T47D (cell line): Measurements from ENCODE around the gene GABRP.
"Not testable (repeated sequence)": the region's sequence is repeated elsewhere in the genome, so short reads cannot be mapped to it uniquely, and the experiment has no call there.

Source experiments
- DNase-seq, 2 experiments: peaks; one replicate each; pipeline versions ENCODE4 v3.0.0 to v3.0.0-alpha.2; 2011 to 2012; ENCODE audit warnings: low read depth in 1 of 2, low spot score in 1 of 2
- JUND ChIP-seq: IDR thresholded peaks from 2 replicates; pipeline ENCODE4 v1.6.1; 2012; ENCODE audit warnings: low read depth
- in situ Hi-C: cut with HindIII; loops from 2 replicates; pipeline ENCODE4 v1.10.0; 2016; ENCODE audit warnings: low sequenced_read_pairs, low pct_unique_long_range_greater_than_20kb

GABRP gene

DNA sequence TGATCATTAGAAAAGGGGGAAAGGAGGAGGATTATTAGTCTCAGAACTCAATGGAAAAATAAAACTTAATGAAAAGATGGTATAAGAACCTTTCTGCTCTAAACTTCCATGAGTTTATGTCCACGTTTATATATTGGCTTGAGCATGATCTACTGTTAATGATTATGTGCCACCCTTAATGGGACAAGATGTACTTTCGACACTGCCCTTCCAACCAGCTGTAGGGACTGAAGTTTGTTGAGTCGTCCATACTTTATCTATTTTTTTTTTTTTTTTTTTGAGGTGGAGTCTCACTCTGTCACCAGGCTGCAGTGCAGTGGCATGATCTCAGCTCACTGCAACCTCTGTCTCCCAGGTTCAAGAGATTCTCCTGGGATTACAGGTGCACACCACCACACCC, 25.0 kb upstream of the GABRP start:
- in situ Hi-C loops, result no loop called here
- no peak for DNase-seq
- no peak for TF ChIP-seq JUND

DNA sequence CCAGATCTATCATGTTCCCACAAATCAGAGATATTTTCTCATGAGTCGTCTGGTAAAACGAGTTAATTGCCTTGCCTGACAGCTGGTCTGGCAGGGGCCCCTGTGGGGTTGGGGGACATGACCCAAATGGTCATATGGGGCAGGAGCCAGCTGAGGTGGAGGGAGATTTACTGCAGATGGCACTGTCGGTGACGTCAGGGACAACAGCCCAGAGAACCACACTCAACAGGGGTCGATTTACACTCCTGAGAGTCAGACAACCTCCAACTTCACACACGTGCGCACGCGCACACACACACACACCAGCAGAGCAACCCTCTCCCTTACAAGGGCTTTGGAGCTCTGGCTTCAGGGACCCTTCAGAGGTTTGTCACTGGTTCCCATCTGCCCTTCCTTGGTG, 23.4 kb upstream of the GABRP start:
- no peak for DNase-seq
- TF ChIP-seq JUND, result no peak
- in situ Hi-C loops, result no loop called here

DNA sequence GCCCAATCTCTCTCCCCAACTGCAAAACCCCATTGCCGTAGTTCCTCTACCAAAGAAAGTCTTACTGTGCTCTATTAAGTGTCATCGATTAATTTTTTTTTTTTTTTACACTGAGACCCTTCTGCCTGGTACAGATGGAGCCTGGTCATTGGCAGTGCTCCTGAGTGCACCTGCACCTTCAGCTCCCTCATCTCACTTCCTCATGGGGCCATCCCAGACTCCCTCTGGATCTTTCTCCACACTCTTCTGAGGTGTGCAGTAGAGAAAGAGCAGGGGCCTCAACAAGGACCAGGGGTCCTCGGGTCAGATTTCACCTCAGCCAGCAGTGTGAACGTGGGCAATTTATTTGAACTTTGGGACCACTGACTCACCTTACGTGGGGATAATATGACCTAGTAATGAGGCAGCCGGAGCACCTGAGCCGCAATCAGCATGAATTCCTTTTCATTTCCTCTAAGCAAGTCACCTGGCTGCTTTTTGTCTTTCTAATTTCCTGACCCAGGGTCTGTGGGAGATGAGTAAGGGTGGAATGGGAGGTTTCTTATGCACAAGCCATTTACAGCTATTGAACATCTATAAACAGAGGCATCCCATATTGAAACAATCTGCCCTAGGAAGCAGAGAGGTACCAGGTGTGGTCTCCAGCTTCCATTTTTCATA, 22.3 kb upstream of the GABRP start:
- in situ Hi-C loops, result no loop called here
- TF ChIP-seq JUND, result no peak
- DNase-seq, result no peak

DNA sequence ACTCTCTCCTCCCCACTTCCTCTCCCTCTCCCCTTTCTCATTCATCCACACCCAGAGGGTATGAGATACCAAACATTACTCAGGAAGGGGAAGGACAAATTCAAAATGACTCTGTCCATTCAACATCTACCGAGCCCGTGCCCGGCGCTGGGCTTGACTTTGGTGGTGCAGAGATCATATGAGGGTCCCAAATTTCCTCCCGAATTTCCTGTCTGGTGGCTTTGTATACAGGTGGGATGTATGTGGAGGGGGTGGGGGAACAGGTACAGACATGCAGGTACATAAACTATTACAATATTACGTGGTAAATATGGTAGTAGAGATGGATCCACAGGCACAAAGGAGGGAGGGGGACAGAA, 21.8 kb upstream of the GABRP start:
- no peak for DNase-seq
- in situ Hi-C loops, result no loop called here
- TF ChIP-seq JUND, result no peak

DNA sequence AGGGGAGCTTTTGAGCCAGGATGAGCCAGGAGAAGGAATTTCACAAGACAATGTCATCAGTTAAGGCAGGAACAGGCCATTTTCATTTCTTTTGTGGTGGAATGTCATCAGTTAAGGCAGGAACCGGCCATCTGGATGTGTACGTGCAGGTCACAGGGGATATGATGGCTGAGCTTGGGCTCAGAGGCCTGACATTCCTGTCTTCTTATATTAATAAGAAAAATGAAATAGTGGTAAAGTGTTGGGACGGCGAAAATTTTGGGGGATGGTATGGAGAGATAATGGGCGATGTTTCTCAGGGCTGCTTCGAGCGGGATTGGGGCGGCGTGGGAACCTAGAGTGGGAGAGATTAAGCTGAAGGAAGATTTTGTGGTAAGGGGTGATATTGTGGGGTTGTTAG, 21.2 kb upstream of the GABRP start:
- in situ Hi-C loops, DNase-seq: not testable (repeated sequence)

DNA sequence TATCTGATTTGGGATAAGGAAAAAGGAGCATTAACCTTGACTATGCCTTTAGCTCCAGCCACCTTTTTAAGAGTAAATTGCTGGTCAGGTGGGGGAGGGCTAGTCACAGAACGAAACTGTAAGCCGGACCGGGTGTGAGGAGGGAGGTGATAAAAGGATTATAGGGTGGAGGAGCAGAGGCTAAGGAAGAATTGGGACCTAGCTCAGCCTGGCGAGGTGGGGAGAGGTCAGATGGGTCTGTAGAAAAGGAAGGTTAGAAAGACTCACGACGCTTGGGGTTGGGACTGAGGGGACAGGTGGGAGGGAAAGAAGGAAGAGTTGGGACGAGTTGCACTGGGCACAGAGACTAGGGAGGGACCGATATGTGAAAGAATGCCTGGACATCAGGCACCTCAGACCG, 17.7 kb upstream of the GABRP start:
- DNase-seq, in situ Hi-C loops: not testable (repeated sequence)

DNA sequence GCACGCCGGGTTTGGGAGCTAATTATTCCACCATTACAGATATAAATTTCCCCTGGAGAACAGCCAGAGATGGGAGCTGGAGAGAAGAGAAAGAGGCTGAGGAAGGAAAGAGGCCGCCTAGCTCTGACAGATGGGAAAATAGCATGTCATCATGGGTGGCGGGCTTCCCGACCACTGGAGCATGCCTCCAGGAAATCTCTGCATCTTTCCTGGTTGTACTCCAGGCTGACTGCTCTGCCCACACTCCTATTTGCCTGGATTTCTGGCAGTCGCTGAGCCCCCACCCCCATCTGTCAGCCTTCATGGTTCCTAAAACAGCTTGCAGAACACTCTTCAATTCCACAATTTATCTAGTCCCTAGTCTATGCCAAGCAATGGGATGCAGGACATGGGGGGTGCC, 14.3 kb upstream of the GABRP start:
- in situ Hi-C loops, result no loop called here
- DNase-seq, result no peak
- TF ChIP-seq JUND, result no peak

DNA sequence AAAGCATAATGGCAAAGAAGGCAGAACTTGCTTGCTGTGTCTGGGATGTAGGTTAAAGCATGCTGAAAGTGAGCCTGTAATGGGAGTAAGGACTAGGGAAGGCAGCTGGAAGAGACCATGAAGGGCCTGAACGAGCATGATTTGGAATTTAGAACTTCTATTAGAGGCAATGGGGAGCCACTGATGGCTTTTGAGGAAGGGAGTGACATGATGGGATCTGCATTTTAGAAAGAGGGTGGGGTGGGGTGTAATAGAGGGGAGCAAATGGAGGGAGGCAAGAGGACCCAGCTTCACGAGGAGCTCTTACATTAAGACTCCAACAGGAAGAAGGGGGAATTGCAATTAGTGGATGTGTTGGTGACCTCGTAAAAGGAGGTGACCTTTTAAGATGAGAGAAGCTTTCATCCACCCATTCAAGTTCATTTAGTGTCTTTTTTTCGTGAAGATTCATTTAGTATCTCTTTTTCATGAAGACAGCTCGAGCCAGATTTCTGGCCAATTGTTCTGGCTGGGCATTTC, 13.6 kb upstream of the GABRP start:
- in situ Hi-C loops, result no loop called here
- DNase-seq, result no peak
- TF ChIP-seq JUND, result no peak

DNA sequence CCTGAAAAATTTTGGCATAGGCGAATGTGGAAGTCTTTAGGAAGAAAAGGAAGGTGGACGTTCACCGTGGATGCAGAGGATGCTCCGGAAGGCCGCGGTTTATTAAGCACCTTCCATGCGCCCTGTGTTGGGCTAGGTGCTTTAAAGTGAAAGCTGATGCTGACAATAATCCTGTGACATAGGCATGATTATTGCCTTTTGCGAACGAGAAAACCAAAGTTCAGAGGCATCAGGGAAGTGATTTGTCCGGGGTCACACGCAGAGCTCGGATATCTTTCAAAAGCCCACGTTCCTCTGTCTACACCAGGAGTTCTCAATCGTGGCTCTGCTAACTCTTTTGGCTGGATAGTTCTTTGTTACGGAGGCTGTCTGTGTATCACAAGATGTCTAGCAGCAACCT, 12.0 kb upstream of the GABRP start:
- no peak for DNase-seq
- in situ Hi-C loops, result no loop called here
- TF ChIP-seq JUND, result no peak

DNA sequence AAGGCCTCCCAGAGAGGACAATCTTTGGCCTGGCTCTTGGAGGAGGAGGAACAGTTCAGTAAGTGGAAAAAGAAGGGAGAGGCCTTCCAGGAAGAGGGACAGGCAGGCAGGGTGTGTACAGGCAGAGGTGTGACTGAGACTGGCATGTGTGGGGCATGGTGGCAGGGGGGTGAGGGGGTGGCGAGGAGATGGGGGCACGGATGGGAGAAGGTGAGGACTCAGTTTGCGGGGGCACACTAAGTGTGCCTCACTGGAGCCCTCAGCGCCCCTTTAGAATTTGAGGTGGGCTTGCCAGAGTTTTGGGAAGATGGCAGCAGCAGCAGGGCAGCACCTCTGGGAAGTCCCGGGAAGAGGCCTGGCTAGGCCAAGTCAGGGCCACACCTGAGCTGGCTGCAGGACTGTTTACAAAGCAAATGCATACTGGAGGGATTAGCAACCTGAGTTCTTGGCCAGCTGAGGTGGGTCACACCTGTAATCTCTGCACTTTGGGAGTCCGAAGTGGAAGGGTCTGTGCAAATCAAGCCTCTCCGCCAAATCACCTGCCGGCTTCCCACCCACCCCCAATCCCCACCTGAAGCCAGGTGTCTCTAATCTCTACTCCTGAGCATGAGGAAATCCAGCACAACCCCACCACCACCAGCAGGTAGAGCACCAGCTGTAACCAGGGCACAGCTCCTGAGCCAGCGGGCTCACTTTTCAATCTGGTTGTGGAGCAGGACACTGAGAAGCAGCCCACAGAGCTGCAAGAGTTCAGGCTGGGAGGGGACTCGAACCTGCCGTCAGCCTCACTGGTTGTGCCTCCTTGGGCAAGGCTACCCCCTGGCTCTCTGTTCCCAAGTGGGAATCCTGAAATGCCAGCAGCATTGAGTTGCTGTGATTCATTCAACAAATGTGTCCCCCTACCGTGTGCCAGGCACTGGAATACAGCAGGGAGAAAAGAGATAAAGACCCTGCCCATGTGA, 10.2 kb upstream of the GABRP start:
- no peak for TF ChIP-seq JUND
- DNase-seq, result no peak
- in situ Hi-C loops, result no loop called here

DNA sequence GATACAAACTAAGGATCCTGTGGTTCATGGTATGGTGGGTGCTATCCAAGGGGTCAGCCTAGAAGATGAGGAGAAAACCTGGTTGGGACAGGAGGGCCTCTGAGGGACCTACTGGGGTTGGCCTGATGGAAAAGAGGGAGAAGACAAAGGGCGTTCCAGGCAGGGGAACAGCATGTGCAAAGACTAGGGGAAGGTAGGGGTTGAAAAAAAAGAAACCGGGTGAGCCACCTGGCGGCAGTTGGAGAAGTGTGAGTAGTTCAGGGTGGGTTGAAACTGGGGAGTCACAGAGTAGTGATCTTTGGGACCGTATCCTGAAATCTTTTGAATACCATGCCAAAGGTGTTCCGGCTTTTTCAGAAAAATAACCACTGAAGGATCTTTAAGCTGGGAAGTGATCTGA, 8.7 kb upstream of the GABRP start:
- peak in 1 of 2 experiments; percentile 23 for DNase-seq
- in situ Hi-C loops, result no loop called here
- TF ChIP-seq JUND, result no peak

DNA sequence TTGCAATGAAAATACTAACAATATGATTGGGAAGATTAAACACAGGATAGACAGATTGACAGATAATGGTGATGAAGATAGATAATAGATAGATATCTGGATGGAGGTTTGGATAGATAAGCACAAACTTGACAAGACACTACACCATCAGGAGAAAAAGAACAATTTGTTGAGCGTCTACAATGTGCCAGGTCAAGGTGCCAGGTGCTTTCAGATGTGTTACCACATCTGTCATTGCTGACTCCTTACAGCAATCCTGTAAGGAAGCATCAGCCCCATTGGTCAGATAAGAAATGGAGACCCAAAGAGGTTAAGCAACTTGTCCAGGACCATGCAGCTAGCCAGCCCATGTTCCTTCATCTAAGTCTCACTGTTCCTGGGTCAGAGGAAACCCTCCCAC, 1.6 kb upstream of the GABRP start:
- in situ Hi-C loops, result no loop called here
- TF ChIP-seq JUND, result no peak
- DNase-seq, result no peak

DNA sequence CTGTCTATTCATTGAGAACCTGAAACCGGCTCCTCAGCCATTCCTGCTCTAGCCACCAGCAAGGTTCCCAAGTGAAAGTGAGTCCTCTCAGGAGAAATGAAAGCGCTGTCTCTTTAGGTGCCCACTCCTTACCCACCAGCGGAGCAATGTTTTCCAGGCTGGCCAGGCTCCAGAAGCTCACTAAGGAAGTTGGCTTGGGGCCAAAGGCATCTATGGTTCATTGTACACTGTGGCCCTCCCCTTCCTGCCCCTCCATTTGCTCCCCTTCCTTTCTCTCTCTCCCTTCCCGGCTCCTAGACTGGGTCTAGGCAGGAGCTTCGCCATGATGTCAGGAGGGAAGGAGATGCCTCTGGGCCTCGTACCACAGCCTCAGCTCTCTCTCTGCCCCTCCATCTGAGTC, 1.1 kb upstream of the GABRP start:
- in situ Hi-C loops, result no loop called here
- TF ChIP-seq JUND, result no peak
- DNase-seq, result no peak
